OCI-LY3 (cell line): ENCODE results near the gene ZNF296.

Experiments
- CTCF ChIP-seq: fragments of 200-600, 300-600 bp; sonication (generic); IDR thresholded peaks from 2 replicates; pipeline ENCODE4 v1.5.1; 2014; ENCODE audit warnings: antibody characterized with exemption, low read length, low read depth
- EZH2phosphoT487 ChIP-seq: fragments of 200-600 bp; shearing (Covaris generic); IDR thresholded peaks from 2 replicates; pipeline ENCODE4 v1.6.1; 2018; ENCODE audit warnings: antibody characterized with exemption, mixed run types, low read depth

- TF ChIP-seq CTCF (no peak), EZH2phosphoT487 (no peak)
Measured at GRCh38 chr19:45045671-45046353, 30.5 kb downstream of the ZNF296 start.
